AG04450 (cell line): ENCODE measurements around the gene COX19. TPM values are rescaled to one million over a fixed set of nuclear protein-coding genes. Genes with fewer than 3 reads are reported as not detected.

Experiments
- CTCF ChIA-PET: fragments of 300-600, 350-600 bp; formaldehyde crosslinking; extraction: SDS; loops from one replicate; lab custom pipeline; 2022; ENCODE audit warnings: antibody characterized with exemption, inconsistent platforms; lab: Charles Lee
- POLR2A ChIA-PET: fragments of 350-600 bp; formaldehyde crosslinking; extraction: SDS; loops from one replicate; lab custom pipeline; 2021; ENCODE audit warnings: antibody characterized with exemption, inconsistent platforms; lab: Yijun Ruan, JAX
- DNase-seq: peaks from one replicate; pipeline ENCODE4 v3.0.0-alpha.2; 2011; ENCODE audit warnings: low read depth, low spot score
- H3K27ac ChIP-seq: one replicate; pipeline ENCODE4 v1.5.1; 2012; ENCODE audit warnings: low read depth, low read length, control low read depth
- H3K27me3 ChIP-seq: one replicate; pipeline ENCODE4 v1.6.0; 2012; ENCODE audit warnings: low read length; ENCODE audit not compliant: control insufficient read depth, insufficient read depth
- H3K4me3 ChIP-seq: 2 replicates; pipeline ENCODE4 v1.5.1; 2011; ENCODE audit warnings: mild to moderate bottlenecking, low read depth, low read length, control low read depth
- H3K9me3 ChIP-seq: 2 replicates; pipeline ENCODE4 v1.5.1; 2012; ENCODE audit warnings: low read length; ENCODE audit not compliant: control insufficient read depth, insufficient read depth
- polyA plus RNA-seq: library from polyadenylated mRNA; depleted of rRNA; stranded (reverse); fragments of >200 nt; gene quantifications from 2 replicates; pipeline ENCODE4 v1.2.3, GENCODE V29; 2011
- TF ChIP-seq, protein P1 (sequence below): IDR thresholded peaks from 2 replicates; pipeline ENCODE4 v1.5.1; 2011; ENCODE audit warnings: low read depth, low read length, control low read depth, inconsistent platforms

COX19 gene
- polyA plus RNA-seq, 1 experiment, result 6.8 TPM

DNA sequence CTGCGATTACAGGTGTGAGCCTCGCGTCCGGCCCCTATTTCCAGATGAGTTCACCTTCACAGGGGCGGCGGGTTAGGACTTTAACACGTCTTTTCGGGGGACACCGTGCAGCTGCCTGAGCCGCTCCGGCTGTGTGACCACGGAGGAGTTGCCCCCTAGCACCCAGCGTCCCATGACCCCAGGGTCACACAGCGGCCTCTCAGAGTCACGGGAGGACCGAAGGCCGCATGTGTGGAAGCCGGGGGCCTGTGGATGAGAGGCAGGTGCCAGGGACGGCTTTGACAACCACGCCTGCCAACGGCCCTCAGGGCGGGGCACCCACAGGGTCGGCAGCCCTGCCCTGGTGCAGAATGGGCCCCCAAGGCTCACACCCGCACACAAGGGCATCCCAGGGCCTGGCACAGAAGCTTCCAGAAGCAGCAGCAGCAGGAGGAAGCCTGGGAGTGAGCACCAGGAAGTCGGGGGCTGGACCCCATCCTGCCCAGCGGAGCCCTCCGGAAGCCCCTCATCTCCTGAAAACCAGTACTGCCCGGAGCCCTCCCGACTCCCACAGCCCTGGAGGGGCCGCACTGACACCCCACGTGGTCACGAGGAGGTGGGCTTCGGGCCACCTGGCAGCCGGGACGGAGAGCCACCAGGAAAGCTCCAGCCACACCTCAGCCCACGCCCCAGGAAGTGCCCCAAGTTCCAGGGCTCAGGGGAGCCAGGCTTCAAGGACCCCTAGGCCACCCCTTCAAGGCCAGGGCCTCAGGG lies 53.6 kb downstream of the COX19 start:
- ChIA-PET CTCF (no interaction called here), POLR2A (no interaction called here)
- DNase-seq, result no peak

DNA sequence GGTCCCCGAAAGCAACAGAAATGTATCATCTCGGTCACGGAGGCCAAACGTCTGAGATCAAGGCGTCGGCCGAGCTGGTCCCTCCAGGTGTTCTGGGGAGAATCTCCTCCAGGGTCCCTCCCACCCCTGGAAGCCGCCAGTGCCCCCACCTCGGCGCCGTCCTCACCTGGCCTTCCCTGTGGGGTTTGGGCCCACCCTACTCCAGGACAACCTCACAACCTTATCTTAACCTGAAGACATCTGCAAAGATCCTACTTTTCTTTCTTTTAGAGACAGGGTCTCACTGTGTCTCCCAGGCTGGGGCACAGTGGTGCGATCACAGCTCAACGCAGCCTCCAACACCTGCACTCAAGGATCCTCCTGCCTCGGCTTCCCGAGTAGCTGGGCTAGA lies 54.3 kb downstream of the COX19 start:
- ChIA-PET POLR2A (no interaction called here), CTCF (no interaction called here)
- Histone ChIP-seq H3K9me3 (no peaks in the 10 kb centered on the region; the same call in 1 of the 2 replicates), H3K27me3 (no peaks in the 10 kb centered on the region), H3K27ac (no peak overlapping the region), H3K4me3 (no peak overlapping the region)
- no peak for DNase-seq
- TF ChIP-seq, protein P1, sequence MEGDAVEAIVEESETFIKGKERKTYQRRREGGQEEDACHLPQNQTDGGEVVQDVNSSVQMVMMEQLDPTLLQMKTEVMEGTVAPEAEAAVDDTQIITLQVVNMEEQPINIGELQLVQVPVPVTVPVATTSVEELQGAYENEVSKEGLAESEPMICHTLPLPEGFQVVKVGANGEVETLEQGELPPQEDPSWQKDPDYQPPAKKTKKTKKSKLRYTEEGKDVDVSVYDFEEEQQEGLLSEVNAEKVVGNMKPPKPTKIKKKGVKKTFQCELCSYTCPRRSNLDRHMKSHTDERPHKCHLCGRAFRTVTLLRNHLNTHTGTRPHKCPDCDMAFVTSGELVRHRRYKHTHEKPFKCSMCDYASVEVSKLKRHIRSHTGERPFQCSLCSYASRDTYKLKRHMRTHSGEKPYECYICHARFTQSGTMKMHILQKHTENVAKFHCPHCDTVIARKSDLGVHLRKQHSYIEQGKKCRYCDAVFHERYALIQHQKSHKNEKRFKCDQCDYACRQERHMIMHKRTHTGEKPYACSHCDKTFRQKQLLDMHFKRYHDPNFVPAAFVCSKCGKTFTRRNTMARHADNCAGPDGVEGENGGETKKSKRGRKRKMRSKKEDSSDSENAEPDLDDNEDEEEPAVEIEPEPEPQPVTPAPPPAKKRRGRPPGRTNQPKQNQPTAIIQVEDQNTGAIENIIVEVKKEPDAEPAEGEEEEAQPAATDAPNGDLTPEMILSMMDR, result no peak

More for the DNA sequence above, 53.6 kb downstream of the COX19 start:
- H3K27me3 ChIP-seq, result no peaks in the 10 kb centered on the region
- H3K9me3 ChIP-seq, result no peaks in the 10 kb centered on the region; the same call in 1 of the 2 replicates
- TF ChIP-seq, protein P1, result no peak
- H3K4me3 ChIP-seq, result no peak overlapping the region
- H3K27ac ChIP-seq, result no peak overlapping the region

DNA sequence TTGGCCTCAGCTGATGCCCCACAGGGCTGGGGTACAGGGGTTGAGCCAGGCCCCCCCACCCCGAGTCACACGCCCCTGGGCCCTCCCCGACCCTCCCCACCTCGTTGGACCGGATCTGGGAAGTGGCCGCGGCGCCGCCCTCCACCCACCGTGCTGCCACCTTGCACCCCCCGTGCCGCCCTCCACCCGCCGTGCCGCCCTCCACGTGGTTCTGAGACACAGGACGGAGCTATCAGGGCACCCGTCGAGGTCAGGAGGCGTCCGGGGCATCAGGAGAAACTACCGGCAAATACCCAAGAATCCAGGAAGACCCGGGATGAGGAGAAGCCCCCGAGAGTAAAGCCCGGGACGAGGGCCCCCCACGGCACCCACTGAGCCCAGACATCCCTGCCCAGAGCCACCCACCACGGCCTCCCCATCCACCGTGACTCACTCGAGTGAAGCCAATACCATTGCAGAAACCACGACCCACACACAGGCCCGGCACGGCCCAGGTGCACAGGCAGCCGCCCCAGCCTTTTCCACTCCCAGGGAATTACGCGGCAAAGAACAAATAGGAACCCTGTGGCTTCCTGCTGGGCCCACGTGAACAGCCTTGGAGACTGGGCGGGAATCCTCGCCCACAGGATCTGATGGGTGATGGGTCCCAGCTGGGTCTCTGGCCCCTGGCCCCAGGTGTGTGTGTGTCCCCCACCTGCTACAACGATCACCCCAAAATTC lies 54.8 kb downstream of the COX19 start:
- Histone ChIP-seq H3K27me3 (no peaks in the 10 kb centered on the region), H3K9me3 (no peaks in the 10 kb centered on the region; the same call in 1 of the 2 replicates), H3K27ac (no peak overlapping the region), H3K4me3 (no peak overlapping the region)
- DNase-seq, result no peak
- ChIA-PET POLR2A (no interaction called here), CTCF (no interaction called here)
- TF ChIP-seq, protein P1, result no peak

DNA sequence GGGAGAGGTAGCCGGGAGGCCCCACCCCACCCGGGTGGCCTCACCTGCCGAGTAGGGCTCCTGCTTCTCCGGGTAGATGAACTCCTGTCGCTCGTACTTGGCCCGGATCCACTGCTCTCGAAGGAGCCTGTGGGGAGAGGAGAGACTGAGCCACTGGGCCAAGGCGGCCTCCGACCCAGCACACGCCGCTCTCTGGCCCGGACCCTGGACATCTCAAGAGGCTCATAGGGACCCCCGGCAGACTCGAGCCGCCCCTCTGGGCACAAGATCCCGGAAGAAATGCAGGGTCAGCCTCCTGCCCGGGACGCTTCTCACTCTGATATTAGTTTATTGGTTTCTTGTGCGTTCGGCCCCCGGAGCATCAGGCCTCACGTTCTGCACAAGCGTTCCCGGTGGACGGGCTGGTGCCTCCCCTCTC lies 55.4 kb downstream of the COX19 start:
- H3K27ac ChIP-seq, result no peak overlapping the region
- no peak overlapping the region for H3K4me3 ChIP-seq
- H3K9me3 ChIP-seq, result no peaks in the 10 kb centered on the region; the same call in 1 of the 2 replicates
- DNase-seq, result no peak
- TF ChIP-seq, protein P1, result no peak
- ChIA-PET CTCF (no interaction called here), POLR2A (no interaction called here)
- no peaks in the 10 kb centered on the region for H3K27me3 ChIP-seq

DNA sequence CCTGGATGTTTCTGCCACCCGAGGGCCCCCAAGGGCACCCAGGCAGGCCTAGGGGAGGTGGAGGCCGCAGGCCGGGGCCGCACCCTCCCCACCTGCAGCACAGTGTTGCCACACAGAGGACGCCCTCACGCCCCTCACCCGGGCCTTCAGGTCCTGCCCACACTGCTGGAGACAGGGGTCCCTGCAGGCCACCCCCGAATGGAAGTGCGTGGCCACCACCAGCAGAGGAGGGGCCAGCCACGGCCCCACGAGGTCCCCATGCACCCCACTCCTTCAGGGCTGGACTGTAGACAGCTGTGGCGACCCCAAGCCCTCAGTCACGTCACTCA lies 56.3 kb downstream of the COX19 start:
- TF ChIP-seq, protein P1, result no peak
- no peak for DNase-seq
- no peaks in the 10 kb centered on the region; the same call in 1 of the 2 replicates for H3K9me3 ChIP-seq
- POLR2A ChIA-PET, result no interaction called here
- CTCF ChIA-PET, result no interaction called here
- no peak overlapping the region for H3K27ac ChIP-seq
- H3K27me3 ChIP-seq, result no peaks in the 10 kb centered on the region
- no peak overlapping the region for H3K4me3 ChIP-seq
